Measurements from ENCODE around the gene RGL2. TPM values are rescaled to one million over a fixed set of nuclear protein-coding genes. Genes with fewer than 3 reads are reported as not detected.
"Not testable (repeated sequence)": the region's sequence is repeated elsewhere in the genome, so short reads cannot be mapped to it uniquely, and the experiment has no call there.

Gene RGL2
- polyA plus RNA-seq (120 and 141 TPM in 2 replicates), polyA minus RNA-seq (39.7 and 41.6 TPM in 2 replicates)

GRCh38 chr6:33298773-33299236, at the start of gene RGL2:
Gene RGL2, minus strand, starts transcription at chr6:33298942. Its CDS starts 332 bp downstream, at chr6:33298610.
- no peaks in the 10 kb centered on the region for H3K36me3 ChIP-seq (ENCODE audit: insufficient read depth, low read length)
- no peaks in the 10 kb centered on the region for H3K27me3 ChIP-seq (ENCODE audit: insufficient read depth, low read depth, low read length)
- H3K9ac ChIP-seq (ENCODE audit: low read length), result peak within 1 kb of the TSS; percentile 94
- H3K9me2 ChIP-seq (ENCODE audit: insufficient read depth, low read length), result no peaks in the 10 kb centered on the region
- no peaks in the 10 kb centered on the region for H4K20me1 ChIP-seq (ENCODE audit: insufficient read depth)
- no peaks in the 10 kb centered on the region for H3K9me3 ChIP-seq (ENCODE audit: low read length)
- peak within 1 kb of the TSS; percentile 77 for H2AFZ ChIP-seq (ENCODE audit: low read depth, low read length)
- H3K4me3 ChIP-seq (ENCODE audit: low read length), result peak within 1 kb of the TSS; percentile 91
- no peaks in the 10 kb centered on the region for H3F3A ChIP-seq (ENCODE audit: insufficient read depth, low read length, poor library complexity, severe bottlenecking)
- peak within 1 kb of the TSS; percentile 68 for H3K4me2 ChIP-seq (ENCODE audit: low read length)
- peak within 1 kb of the TSS; percentile 96 for H3K27ac ChIP-seq (ENCODE audit: low read length)
- TF ChIP-seq CTCF (IDR thresholded peaks at IDR 0.05; ENCODE audit: poor library complexity, severe bottlenecking) (no peak), REST (IDR thresholded peaks at IDR 0.05; ENCODE audit: borderline replicate concordance) (no peak), POLR2AphosphoS5 (IDR thresholded peaks at IDR 0.05) (no peak), MXI1 (conservative IDR thresholded peaks at IDR 0.05; ENCODE audit: poor library complexity, severe bottlenecking) (no peak), SMC3 (conservative IDR thresholded peaks at IDR 0.05; ENCODE audit: poor library complexity) (no peak), TAF1 (IDR thresholded peaks at IDR 0.05; ENCODE audit: low read depth) (no peak), EZH2 (IDR thresholded peaks at IDR 0.05; ENCODE audit: borderline replicate concordance, insufficient read depth, low read length, poor library complexity, severe bottlenecking) (no peak)
- peaks cover 12% of the 10 kb centered on the region for H3K79me2 ChIP-seq (replicated peaks; ENCODE audit: insufficient read depth, low read length)

- H3K27ac ChIP-seq (ENCODE audit: low read length), result no peak overlapping the region
- H3K27me3 ChIP-seq (ENCODE audit: insufficient read depth, low read depth, low read length), result no peaks in the 10 kb centered on the region
- H3K36me3 ChIP-seq (ENCODE audit: insufficient read depth, low read length), result no peaks in the 10 kb centered on the region
- TF ChIP-seq TAF1 (IDR thresholded peaks at IDR 0.05; ENCODE audit: low read depth) (no peak), MXI1 (conservative IDR thresholded peaks at IDR 0.05; ENCODE audit: poor library complexity, severe bottlenecking) (no peak), EP300 (conservative IDR thresholded peaks at IDR 0.05; ENCODE audit: poor library complexity, severe bottlenecking) (no peak), RAD21 (conservative IDR thresholded peaks at IDR 0.05) (no peak), SMC3 (conservative IDR thresholded peaks at IDR 0.05; ENCODE audit: poor library complexity) (no peak), POLR2AphosphoS5 (IDR thresholded peaks at IDR 0.05) (no peak), CTCF (IDR thresholded peaks at IDR 0.05; ENCODE audit: poor library complexity, severe bottlenecking) (no peak), REST (IDR thresholded peaks at IDR 0.05; ENCODE audit: borderline replicate concordance) (no peak), EZH2 (IDR thresholded peaks at IDR 0.05; ENCODE audit: borderline replicate concordance, insufficient read depth, low read length, poor library complexity, severe bottlenecking) (no peak)
- H3K4me3 ChIP-seq (ENCODE audit: low read length), result no peak overlapping the region
- no peak overlapping the region for H2AFZ ChIP-seq (ENCODE audit: low read depth, low read length)
- no peak overlapping the region for H3K9ac ChIP-seq (ENCODE audit: low read length)
- no peaks in the 10 kb centered on the region for H3K9me2 ChIP-seq (ENCODE audit: insufficient read depth, low read length)
- no peaks in the 10 kb centered on the region for H4K20me1 ChIP-seq (ENCODE audit: insufficient read depth)
- H3K9me3 ChIP-seq (ENCODE audit: low read length), result no peaks in the 10 kb centered on the region
- H3F3A ChIP-seq (ENCODE audit: insufficient read depth, low read length, poor library complexity, severe bottlenecking), result no peaks in the 10 kb centered on the region
- no peaks in the 10 kb centered on the region for H3K79me2 ChIP-seq (replicated peaks; ENCODE audit: insufficient read depth, low read length)
- no peak overlapping the region for H3K4me2 ChIP-seq (ENCODE audit: low read length)
Measured at GRCh38 chr6:33347816-33348215, 49.1 kb upstream of the RGL2 start.

GRCh38 chr6:33346972-33347371, 48.2 kb upstream of the RGL2 start:
- H3K36me3 ChIP-seq (ENCODE audit: insufficient read depth, low read length); H3K27ac ChIP-seq (ENCODE audit: low read length); H3K27me3 ChIP-seq (ENCODE audit: insufficient read depth, low read depth, low read length); H3K79me2 ChIP-seq (replicated peaks; ENCODE audit: insufficient read depth, low read length); H2AFZ ChIP-seq (ENCODE audit: low read depth, low read length); H3K9me3 ChIP-seq (ENCODE audit: low read length); H4K20me1 ChIP-seq (ENCODE audit: insufficient read depth); H3K4me2 ChIP-seq (ENCODE audit: low read length); H3K4me3 ChIP-seq (ENCODE audit: low read length); H3K9ac ChIP-seq (ENCODE audit: low read length); H3K9me2 ChIP-seq (ENCODE audit: insufficient read depth, low read length); H3F3A ChIP-seq (ENCODE audit: insufficient read depth, low read length, poor library complexity, severe bottlenecking): not testable (repeated sequence)

All from neural cell (in vitro differentiated cells).